K562 (cell line): ENCODE results near the gene SCLY. TPM values are rescaled to one million over a fixed set of nuclear protein-coding genes. Genes with fewer than 3 reads are reported as not detected.
A peak's percentile ranks its signal among the peaks of the same experiment; 100 is the strongest.

ENCODE experiments used
- COPS2 ChIP-seq: fragments of 450-650 bp; conservative IDR thresholded peaks from 2 replicates; pipeline ENCODE4 v1.6.1; 2016; ENCODE audit warnings: mild to moderate bottlenecking, moderate library complexity
- ELF2 ChIP-seq: fragments of 250-450 bp; sonication (Bioruptor Pico); IDR thresholded peaks from 2 replicates; pipeline ENCODE4 v1.5.0; 2021; ENCODE audit warnings: mild to moderate bottlenecking
- GATA2 ChIP-seq: sonication (generic); formaldehyde crosslinking; IDR thresholded peaks from 2 replicates; pipeline ENCODE4 v1.4.0; 2020; ENCODE audit warnings: mild to moderate bottlenecking, missing genetic modification reagents
- GMEB1 ChIP-seq: fragments of 250-450 bp; sonication (Bioruptor Pico); IDR thresholded peaks from 2 replicates; pipeline ENCODE4 v1.4.0; 2020; ENCODE audit warnings: mild to moderate bottlenecking
- ID3 ChIP-seq, 2 experiments: fragments of 250-450 bp in 1 of 2; fragments of 450-650 bp in 1 of 2; sonication (Bioruptor Pico) in 1 of 2; IDR thresholded peaks; 2 replicates each; pipeline versions ENCODE4 v1.6.1 to v1.8.0; 2016 to 2021; ENCODE audit warnings: mild to moderate bottlenecking in 2 of 2, moderate library complexity in 2 of 2, missing compliant biosample characterization in 1 of 2, missing genetic modification characterization in 1 of 2
- KHSRP ChIP-seq: fragments of 450-650 bp; IDR thresholded peaks from 2 replicates; pipeline ENCODE4 v1.6.1; 2017
- NCOA4 ChIP-seq: fragments of 450-650 bp; IDR thresholded peaks from 2 replicates; pipeline ENCODE4 v1.6.1; 2018; ENCODE audit warnings: mild to moderate bottlenecking; ENCODE audit not compliant: partially characterized antibody
- RHOXF2B ChIP-seq: fragments of 250-450 bp; sonication (Bioruptor Pico); conservative IDR thresholded peaks from 2 replicates; pipeline ENCODE4 v1.5.1; 2021
- SP2 ChIP-seq: IDR thresholded peaks from 2 replicates; pipeline ENCODE4 v1.6.1; 2011; ENCODE audit warnings: mild to moderate bottlenecking, low read depth, low read length, moderate library complexity; ENCODE audit not compliant: poor library complexity, severe bottlenecking; ENCODE audit errors: extremely low read depth
- TBL1XR1 ChIP-seq, 2 experiments: IDR thresholded peaks; 2 replicates each; pipeline ENCODE4 v1.6.1; 2012; ENCODE audit warnings: improper control_type of control experiment in 2 of 2, low read length in 2 of 2, mild to moderate bottlenecking in 1 of 2
- TBP ChIP-seq: optimal IDR thresholded peaks from 2 replicates; pipeline ENCODE3; 2011; ENCODE audit warnings: low read depth, low read length, improper control_type of control experiment
- TRIM28 ChIP-seq: fragments of 450-650 bp; IDR thresholded peaks from 2 replicates; pipeline ENCODE4 v1.6.1; 2017
- YBX1 ChIP-seq: fragments of 450-650 bp; IDR thresholded peaks from 2 replicates; pipeline ENCODE4 v1.7.1; 2016; ENCODE audit warnings: mild to moderate bottlenecking
- YY1 ChIP-seq, 3 experiments: IDR thresholded peaks; 2 replicates each; pipeline ENCODE4 v1.6.1; 2011; ENCODE audit warnings: low read length in 2 of 3, mild to moderate bottlenecking in 2 of 3, moderate library complexity in 2 of 3, borderline replicate concordance in 1 of 3, control low read depth in 1 of 3, low read depth in 1 of 3; ENCODE audit not compliant: insufficient read depth in 3 of 3, insufficient replicate concordance in 2 of 3, control insufficient read depth in 1 of 3, insufficient read length in 1 of 3; ENCODE audit errors: extremely low read depth in 1 of 3
- ZNF407 ChIP-seq: fragments of 450-650 bp; IDR thresholded peaks from 2 replicates; pipeline ENCODE4 v1.6.1; 2016; ENCODE audit warnings: low read depth
- ZNF707 ChIP-seq: fragments of 250-450 bp; sonication (Bioruptor Pico); conservative IDR thresholded peaks from 2 replicates; pipeline ENCODE4 v1.8.0; 2022; ENCODE audit warnings: inconsistent platforms, mild to moderate bottlenecking, moderate library complexity
- polyA plus RNA-seq, 8 experiments: library from polyadenylated mRNA; depleted of rRNA in 4 of 8; stranded (reverse) in 5 of 8; unstranded in 3 of 8; fragments of >200 nt; fragmentation: Nextera tagmentation in 2 of 8; fragmentation: Illumina TruSeq in 1 of 8; extraction: Ambion mirVana in 2 of 8; extraction: Trizol in 1 of 8; gene quantifications; 2 replicates each; pipeline versions ENCODE4 v1.2.1 to v1.2.3, GENCODE V29; 2011 to 2014; ENCODE audit warnings: inconsistent platforms in 1 of 8, missing spikeins in 1 of 8
- total RNA-seq, 7 experiments: library from RNA; depleted of rRNA in 6 of 7; stranded (reverse); fragments of >200 nt in 6 of 7; fragmentation: Illumina TruSeq in 2 of 7; extraction: Trizol in 2 of 7; gene quantifications; 2 replicates each; pipeline versions ENCODE4 v1.2.1 to v1.2.3, GENCODE V29; 2011 to 2021; ENCODE audit warnings: low replicate concordance in 1 of 7

The SCLY gene
- total and polyA plus RNA-seq, 9 of the 15 experiments (the other 6 are each of a cell fraction or from before 2014, with no cell fraction given) = 2.6 to 32.2 (median 21.1) TPM

DNA sequence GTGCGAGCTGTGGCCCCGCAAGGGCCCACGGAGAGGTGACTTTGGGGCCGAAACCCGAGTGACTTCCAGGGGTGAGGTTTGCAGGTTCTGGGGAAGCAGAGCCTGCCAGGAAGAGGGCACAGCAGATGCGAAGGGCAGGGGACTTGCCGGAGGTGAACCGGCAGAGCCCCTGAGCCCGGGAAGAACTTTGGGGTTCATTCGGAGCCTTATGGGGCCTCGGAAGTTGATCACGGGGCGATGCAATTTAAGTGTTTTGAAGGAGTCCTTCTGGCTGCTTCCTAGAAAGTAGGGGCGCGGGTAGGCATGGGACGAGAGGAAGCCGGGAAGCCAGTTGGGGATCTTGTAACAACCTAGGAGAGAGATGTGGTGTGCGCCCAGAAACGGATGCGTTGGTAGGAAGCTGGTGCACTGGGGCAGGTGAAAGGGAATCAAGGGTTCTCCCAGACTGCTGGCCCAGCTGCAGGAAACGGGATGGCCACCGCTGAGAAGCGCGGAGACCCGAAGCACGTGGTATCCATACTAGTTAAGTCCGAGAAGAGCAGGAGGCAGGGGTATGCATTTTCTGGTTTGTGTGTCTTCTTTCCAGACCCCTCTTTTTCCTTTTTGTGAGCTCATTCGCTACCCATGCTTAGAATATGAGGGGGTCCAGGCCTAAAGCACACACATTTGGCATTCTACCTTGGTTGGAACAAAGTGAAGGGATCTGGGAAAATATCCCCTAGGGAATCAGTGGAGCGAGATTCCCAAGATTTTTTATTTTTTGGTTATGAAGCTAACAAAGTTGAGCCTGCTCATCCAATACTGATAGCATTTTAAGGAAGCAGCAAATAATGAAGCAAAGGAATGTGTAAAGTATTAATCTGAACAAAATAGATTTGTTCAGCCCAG, 758 bp downstream of the SCLY start (continued):
- TF ChIP-seq YY1 (IDR thresholded peaks at IDR 0.05; ENCODE audit: borderline replicate concordance in 1 of 3, control insufficient read depth in 1 of 3, extremely low read depth in 1 of 3, insufficient read depth in 3 of 3, insufficient read length in 1 of 3, insufficient replicate concordance in 2 of 3, low read depth in 1 of 3, low read length in 2 of 3) (peak in 1 of 3 experiments; percentile 36), KHSRP (no peak), TBP (peak; percentile 13), TRIM28 (no peak), TBL1XR1 (IDR thresholded peaks at IDR 0.05; ENCODE audit: low read length in 2 of 2) (no peak), RHOXF2B (CRISPR knock-in tag) (no peak), ZNF407 (no peak), GATA2 (CRISPR knock-in tag) (no peak), ID3 (CRISPR knock-in tag; IDR thresholded peaks at IDR 0.05) (no peak), ID3 (tag; IDR thresholded peaks at IDR 0.05) (no peak), COPS2 (no peak), ZNF707 (CRISPR knock-in tag) (no peak), SP2 (no peak), ELF2 (no peak), GMEB1 (no peak), NCOA4 (no peak), YBX1 (no peak)
